Activated CD4-positive, alpha-beta memory T cell treated with anti-CD3 and anti-CD28 coated beads for 36 hours (primary cell): Measurements from ENCODE around the gene PADI3. TPM values are rescaled to one million over a fixed set of nuclear protein-coding genes. Genes with fewer than 3 reads are reported as not detected.

ENCODE experiments used
- CTCF ChIA-PET: fragments of 350-600 bp; sonication (Branson Sonifier 250); formaldehyde crosslinking; loops from one replicate; lab custom pipeline; 2021; ENCODE audit warnings: antibody characterized with exemption, inconsistent platforms; lab: Charles Lee
- POLR2A ChIA-PET: fragments of 350-600 bp; sonication (Branson Sonifier 250); formaldehyde crosslinking; loops from one replicate; lab custom pipeline; 2021; ENCODE audit warnings: antibody characterized with exemption; lab: Charles Lee
- DNase-seq: peaks from one replicate; pipeline ENCODE4 v3.0.0-alpha.2; 2020
- H3K27ac Mint-ChIP-seq: one replicate; pipeline ENCODE4 v1.8.0; 2021; ENCODE audit warnings: mixed read lengths
- H3K27me3 Mint-ChIP-seq: one replicate; pipeline ENCODE4 v1.8.0; 2021; ENCODE audit warnings: mixed read lengths
- H3K36me3 Mint-ChIP-seq: one replicate; pipeline ENCODE4 v1.8.0; 2021; ENCODE audit warnings: mixed read lengths
- H3K4me1 Mint-ChIP-seq: one replicate; pipeline ENCODE4 v1.8.0; 2021; ENCODE audit warnings: low read depth, mixed read lengths
- H3K4me3 Mint-ChIP-seq: one replicate; pipeline ENCODE4 v1.8.0; 2021; ENCODE audit warnings: mild to moderate bottlenecking, mixed read lengths
- H3K9me3 Mint-ChIP-seq: one replicate; pipeline ENCODE4 v1.8.0; 2021; ENCODE audit warnings: mixed read lengths
- intact Hi-C: fragments of 100-400 bp; cut with micrococcal nuclease; formaldehyde crosslinking; loops from one replicate; pipeline ENCODE4 v1.15.1; 2023
- total RNA-seq, 2 experiments: library from RNA; stranded (reverse); gene quantifications; one replicate each; pipeline ENCODE4 v1.2.3, GENCODE V29; 2021

The PADI3 gene
- total RNA-seq, 2 experiments from 2014 or later, result not detected

DNA sequence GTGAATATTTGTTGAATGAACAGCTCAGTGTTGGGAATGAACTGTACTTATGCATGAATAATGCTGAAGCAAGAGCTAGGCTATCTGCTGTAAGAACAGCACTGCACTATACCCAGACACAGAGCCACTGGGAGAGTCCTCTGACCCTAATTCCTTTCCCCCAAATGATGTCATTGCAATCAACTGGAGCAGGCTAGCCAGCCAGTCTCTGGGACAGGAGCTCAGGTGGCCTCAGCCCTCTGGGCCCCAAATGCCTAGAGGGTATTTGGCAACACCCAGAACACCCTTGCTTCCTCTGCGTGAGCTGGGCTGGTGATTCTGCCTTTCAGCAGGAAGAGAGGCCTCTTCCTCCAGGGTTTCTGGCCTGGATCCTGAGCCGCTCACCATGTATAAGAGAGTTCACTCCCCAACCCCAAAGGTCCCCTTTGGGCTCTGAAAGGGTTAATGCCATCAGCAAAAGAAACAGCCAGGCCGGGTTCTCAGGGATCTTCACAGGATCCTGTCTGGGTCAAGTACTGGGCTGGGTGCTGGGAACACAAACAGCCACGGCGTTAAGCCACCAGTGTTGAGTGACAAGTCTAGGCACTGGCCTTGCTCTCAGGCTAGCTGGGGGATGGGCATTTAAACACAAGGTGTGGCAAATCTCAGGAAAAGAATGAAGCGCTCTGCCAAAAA, 55.4 kb downstream of the PADI3 start:
- DNase-seq, result no peak
- Mint-ChIP-seq H3K9me3 (peaks cover 11% of the 10 kb centered on the region), H3K27ac (no peak overlapping the region), H3K4me1 (no peaks in the 10 kb centered on the region), H3K36me3 (no peaks in the 10 kb centered on the region), H3K4me3 (no peak overlapping the region), H3K27me3 (peaks cover 11% of the 10 kb centered on the region)
- ChIA-PET CTCF (no interaction called here), POLR2A (no interaction called here)
- intact Hi-C loops, result no loop called here

DNA sequence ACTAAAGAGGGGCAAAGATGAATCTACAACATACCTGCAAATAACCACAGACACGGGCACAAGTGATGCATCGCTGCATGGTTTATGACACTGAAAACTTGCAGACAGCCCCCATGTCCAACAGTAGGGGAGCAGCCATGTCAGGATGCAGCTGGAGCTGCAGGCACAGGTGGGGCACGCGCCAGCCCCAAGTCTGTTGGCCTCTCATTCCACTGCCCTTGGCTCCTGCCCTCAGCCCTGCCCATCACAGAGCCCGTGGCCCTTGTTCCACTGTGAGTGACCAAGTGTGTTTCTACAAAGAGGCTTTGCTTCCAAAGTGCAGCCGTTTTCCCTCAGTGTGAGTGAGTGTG, 55.9 kb downstream of the PADI3 start:
- Mint-ChIP-seq H3K27ac (no peak overlapping the region), H3K9me3 (peaks cover 11% of the 10 kb centered on the region), H3K4me1 (no peaks in the 10 kb centered on the region), H3K4me3 (no peak overlapping the region), H3K27me3 (peaks cover 12% of the 10 kb centered on the region), H3K36me3 (no peaks in the 10 kb centered on the region)
- POLR2A ChIA-PET, result no interaction called here
- CTCF ChIA-PET, result no interaction called here
- intact Hi-C loops, result no loop called here
- no peak for DNase-seq

DNA sequence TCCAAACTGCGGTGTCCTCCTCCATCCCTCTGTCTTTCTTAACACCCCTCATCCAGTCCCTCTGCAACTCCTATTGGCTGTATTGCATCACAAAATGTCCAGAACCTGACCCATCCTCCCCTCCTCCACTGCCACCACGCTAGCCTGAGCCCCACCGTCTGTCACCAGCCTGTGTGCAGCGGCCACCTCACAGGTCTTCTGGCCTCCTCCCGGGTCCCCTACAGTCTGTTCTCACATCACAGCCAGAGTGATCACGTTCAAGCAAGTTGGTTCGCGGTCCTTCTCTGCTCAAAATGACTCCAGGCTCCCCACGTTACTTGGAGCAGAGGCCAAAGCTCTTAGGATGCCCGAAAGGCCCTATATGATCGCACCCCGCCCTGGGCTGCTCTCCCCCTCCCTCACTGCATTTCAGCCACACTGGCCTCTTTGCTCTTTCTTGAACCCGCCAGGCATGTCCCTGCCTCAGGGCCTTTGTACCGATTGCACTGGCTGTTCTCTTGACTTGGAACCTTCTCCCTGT, 56.7 kb downstream of the PADI3 start:
- Mint-ChIP-seq H3K9me3 (peaks cover 11% of the 10 kb centered on the region), H3K4me3 (no peak overlapping the region), H3K4me1 (no peaks in the 10 kb centered on the region), H3K27ac (no peak overlapping the region), H3K36me3 (no peaks in the 10 kb centered on the region), H3K27me3 (peaks cover 19% of the 10 kb centered on the region)
- DNase-seq, result no peak
- ChIA-PET CTCF (no interaction called here), POLR2A (no interaction called here)
- intact Hi-C loops, result no loop called here

DNA sequence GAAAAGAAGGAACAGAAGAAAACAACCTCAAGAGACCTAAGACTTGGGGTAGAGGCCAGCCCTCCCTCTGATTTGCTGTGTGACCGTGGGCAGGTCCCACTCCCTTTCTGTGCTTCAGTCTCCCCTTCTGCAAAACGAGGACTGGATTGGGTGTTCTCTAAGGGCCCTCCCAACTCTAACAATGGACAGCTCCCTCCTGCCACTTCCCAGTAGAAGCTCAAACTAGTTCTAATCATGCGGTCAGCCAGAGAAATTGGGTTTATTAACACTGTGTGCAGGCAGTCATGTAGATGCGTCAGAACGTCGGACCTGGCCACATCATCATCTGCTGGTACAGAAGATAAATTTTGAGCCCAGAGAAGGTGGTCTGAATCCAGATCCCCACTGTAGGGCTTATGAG, 57.5 kb downstream of the PADI3 start:
- ChIA-PET POLR2A (no interaction called here), CTCF (no interaction called here)
- intact Hi-C loops, result no loop called here
- Mint-ChIP-seq H3K27me3 (peaks cover 19% of the 10 kb centered on the region), H3K36me3 (no peaks in the 10 kb centered on the region), H3K4me3 (no peak overlapping the region), H3K9me3 (peaks cover 11% of the 10 kb centered on the region), H3K27ac (no peak overlapping the region), H3K4me1 (no peaks in the 10 kb centered on the region)
- DNase-seq, result no peak

DNA sequence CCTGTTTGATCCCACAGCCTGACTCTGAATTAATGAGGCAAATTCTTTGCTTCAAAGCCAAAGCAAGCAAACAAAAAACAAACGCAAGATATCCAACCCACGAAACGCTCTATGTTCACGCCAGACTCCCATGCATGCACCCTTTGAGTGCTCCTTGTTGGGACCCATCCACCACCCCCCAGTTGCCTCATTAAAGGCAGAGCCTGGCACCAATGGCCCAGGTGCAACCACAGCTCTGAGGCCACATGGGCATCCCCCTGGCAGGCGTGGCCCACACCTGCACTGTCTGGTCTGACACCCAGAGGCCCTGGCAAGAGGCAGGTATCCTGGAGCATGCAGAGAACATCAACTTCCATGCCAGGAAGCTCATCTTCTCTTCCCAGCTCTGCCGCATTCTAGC, 58.0 kb downstream of the PADI3 start:
- Mint-ChIP-seq H3K27ac (no peak overlapping the region), H3K4me3 (no peak overlapping the region), H3K4me1 (no peaks in the 10 kb centered on the region), H3K27me3 (peaks cover 19% of the 10 kb centered on the region), H3K9me3 (peaks cover 7% of the 10 kb centered on the region), H3K36me3 (no peaks in the 10 kb centered on the region)
- ChIA-PET POLR2A (no interaction called here), CTCF (no interaction called here)
- DNase-seq, result no peak
- intact Hi-C loops, result no loop called here

DNA sequence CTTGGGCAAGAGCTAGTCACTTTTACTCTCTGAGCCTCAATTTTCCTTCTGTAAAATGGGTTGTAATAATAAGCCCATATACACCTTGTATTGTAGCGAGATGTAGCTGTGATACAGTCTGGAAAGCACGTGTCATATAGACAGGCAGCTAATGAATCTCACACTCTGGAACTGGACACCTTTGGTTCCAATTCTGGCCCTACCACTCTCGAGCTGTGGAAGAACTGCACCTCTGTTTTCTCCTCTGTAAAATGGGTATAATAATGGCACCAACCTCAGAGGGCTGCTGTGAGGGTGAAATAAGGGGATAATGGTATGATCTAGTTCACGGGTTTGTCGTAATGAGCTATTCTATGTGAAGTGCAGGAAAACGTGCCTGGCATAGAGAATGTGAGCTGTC, 58.4 kb downstream of the PADI3 start:
- DNase-seq, result no peak
- intact Hi-C loops, result no loop called here
- H3K4me1 Mint-ChIP-seq, result peaks cover under 1% of the 10 kb centered on the region
- peaks cover 19% of the 10 kb centered on the region for H3K27me3 Mint-ChIP-seq
- no peak overlapping the region for H3K27ac Mint-ChIP-seq
- no peaks in the 10 kb centered on the region for H3K36me3 Mint-ChIP-seq
- ChIA-PET POLR2A (no interaction called here), CTCF (no interaction called here)
- no peak overlapping the region for H3K4me3 Mint-ChIP-seq
- peaks cover 3% of the 10 kb centered on the region for H3K9me3 Mint-ChIP-seq

DNA sequence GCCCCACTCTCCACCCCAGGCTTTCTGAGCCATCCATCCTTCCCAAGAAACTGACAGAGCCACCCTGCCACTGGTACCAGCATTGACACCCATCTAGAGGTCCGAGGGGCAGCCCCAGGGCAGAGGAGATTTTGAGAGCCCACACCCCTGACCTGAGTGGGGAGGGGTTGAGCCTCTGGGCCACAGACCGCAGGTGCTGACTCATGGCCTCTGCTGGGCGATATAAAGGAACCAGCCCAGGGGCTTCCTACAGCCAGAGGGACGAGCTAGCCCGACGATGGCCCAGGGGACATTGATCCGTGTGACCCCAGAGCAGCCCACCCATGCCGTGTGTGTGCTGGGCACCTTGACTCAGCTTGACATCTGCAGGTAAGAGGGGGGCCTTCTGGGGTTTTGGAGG, 59.0 kb downstream of the PADI3 start, which contains the start of gene PADI4:
PADI4 (plus strand) TSS at position 252 of the 400 bp plus-strand sequence; CDS start at position 278, 26 bp downstream.
- peaks cover 4% of the 10 kb centered on the region for H3K4me1 Mint-ChIP-seq
- no peaks in the 10 kb centered on the region for H3K36me3 Mint-ChIP-seq
- H3K27me3 Mint-ChIP-seq, result peaks cover 21% of the 10 kb centered on the region
- H3K27ac Mint-ChIP-seq, result no peak within 1 kb of the TSS
- peaks cover under 1% of the 10 kb centered on the region for H3K9me3 Mint-ChIP-seq
- ChIA-PET CTCF (no interaction called here), POLR2A (no interaction called here)
- DNase-seq, result no peak
- intact Hi-C loops, result no loop called here
- H3K4me3 Mint-ChIP-seq, result no peak within 1 kb of the TSS

DNA sequence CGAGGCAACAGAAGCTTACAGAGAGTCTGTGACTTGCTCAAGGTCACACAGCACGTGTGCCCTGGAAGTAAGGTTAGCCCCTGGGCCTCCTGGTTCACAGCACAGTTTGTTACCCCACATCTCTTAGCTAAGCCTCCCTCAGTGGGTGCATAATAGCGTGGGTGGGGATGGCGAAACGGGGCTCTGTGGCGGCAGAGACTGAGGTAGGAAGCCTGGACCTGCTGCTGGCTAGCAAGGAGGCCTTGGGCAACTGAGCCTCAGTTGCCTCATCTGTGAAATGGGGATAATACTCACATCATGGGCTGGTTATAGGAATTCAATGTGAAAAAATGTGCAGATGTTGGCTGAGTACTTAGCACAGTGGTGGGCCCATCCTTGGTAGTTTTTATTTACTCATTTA, 59.7 kb downstream of the PADI3 start:
- Mint-ChIP-seq H3K27ac (no peak overlapping the region), H3K36me3 (no peaks in the 10 kb centered on the region), H3K4me3 (no peak overlapping the region), H3K9me3 (no peaks in the 10 kb centered on the region), H3K4me1 (peaks cover 4% of the 10 kb centered on the region), H3K27me3 (peaks cover 23% of the 10 kb centered on the region)
- POLR2A ChIA-PET, result no interaction called here
- intact Hi-C loops, result no loop called here
- CTCF ChIA-PET, result no interaction called here
- no peak for DNase-seq

DNA sequence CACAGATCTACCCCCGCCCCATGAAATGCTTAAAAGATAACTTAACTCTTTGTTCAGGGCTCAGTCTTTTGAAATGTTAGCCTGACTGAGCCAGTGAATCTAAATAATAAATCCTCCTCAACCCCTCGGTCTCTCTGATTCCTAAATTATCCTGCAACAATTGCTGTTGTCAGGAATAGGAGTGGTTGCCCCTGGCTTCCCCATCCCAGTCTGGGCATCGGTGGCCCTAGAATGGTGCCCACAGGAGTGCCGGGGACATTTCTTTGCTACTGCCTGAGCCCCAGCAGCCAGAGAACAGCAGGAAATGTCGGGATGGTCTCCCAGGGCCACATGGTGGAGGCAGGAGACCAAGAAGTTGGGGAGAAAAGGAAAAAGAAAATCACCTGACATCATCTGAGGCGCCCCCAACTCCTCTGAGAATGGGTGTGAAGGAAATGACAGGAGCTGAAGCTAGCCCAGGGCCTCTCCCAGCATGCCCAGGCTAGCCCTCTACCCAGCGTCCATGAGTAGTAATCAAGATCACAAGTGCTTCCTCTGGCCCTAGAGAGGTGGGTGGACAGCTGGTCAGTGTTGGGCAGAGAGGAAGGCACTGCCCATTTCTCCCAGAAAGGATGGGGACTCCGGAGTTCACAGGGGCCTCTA, 60.6 kb downstream of the PADI3 start:
- no peaks in the 10 kb centered on the region for H3K9me3 Mint-ChIP-seq
- peaks cover 24% of the 10 kb centered on the region for H3K27me3 Mint-ChIP-seq
- H3K4me3 Mint-ChIP-seq, result no peak overlapping the region
- H3K4me1 Mint-ChIP-seq, result peaks cover 4% of the 10 kb centered on the region
- H3K36me3 Mint-ChIP-seq, result no peaks in the 10 kb centered on the region
- ChIA-PET POLR2A (no interaction called here), CTCF (no interaction called here)
- H3K27ac Mint-ChIP-seq, result no peak overlapping the region
- intact Hi-C loops, result no loop called here
- no peak for DNase-seq

DNA sequence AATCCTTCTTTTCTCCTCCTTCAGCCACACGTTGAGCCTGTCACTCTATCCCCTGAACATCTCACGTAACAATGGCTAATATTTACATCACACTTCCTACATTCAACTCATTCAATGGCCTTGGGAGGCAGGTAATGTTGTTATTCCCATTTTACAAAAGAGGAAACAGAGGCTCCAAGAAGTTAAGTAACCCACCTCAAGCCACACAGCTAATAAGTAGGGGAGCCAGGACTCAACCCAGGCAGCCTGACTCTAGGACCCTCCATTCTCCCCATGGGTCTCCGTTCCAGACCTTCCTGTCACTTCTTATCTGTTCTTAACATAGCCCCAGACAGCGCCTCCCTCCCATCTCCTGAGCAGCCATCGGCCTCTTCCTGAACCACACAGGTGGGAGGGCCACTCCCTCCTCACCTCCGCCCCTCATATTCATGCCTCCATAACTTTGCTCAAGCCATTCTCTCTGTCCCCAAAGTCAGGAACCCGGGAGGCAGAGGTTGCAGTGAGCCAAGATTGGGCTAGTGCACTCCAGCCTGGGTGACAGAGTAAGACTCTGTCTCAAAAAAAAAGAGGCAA, 61.3 kb downstream of the PADI3 start:
- Mint-ChIP-seq H3K9me3 (no peaks in the 10 kb centered on the region), H3K4me3 (no peak overlapping the region), H3K27ac (no peak overlapping the region), H3K4me1 (peaks cover 4% of the 10 kb centered on the region), H3K36me3 (no peaks in the 10 kb centered on the region), H3K27me3 (peaks cover 24% of the 10 kb centered on the region)
- DNase-seq, result no peak
- CTCF ChIA-PET, result no interaction called here
- intact Hi-C loops, result no loop called here
- POLR2A ChIA-PET, result no interaction called here

DNA sequence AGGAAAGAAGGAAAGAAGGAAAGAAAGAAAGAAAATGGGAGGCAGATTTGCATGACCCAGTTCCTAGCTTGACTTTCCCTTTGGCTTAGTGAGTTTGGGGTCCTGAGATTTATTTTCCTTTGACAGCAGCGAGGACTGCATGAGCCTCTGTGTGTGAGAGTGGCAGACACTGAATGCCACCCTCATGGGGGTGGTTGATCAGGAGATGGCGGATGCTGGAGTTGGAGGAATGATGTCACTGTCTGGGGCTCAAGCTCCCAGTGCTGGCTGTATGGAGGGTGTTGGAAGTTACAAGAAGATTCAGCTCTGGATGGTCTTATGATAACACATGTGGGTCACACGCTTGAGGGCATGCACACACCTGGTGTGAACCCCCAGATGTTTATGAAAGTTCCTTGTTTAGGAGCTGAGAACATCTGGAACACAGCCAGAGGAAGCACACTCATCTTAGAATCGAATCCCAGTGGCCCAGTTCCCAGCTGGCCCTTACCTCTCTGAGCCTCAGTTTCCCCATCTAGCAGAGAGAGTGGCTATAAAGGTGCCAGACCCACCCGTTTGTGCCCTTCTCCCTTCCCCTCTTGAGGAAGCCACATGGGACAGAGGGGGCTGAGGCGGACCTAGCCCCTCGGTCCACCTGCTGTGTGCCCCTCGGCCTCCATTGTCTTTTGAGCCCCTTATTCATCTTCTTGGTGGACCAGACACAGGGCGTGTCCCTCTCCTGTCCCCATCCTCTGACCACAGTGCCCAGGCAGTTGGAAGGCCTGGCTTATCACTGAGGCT, 64.8 kb downstream of the PADI3 start:
- intact Hi-C loops, result no loop called here
- no peak for DNase-seq
- no peaks in the 10 kb centered on the region for H3K9me3 Mint-ChIP-seq
- CTCF ChIA-PET, result no interaction called here
- POLR2A ChIA-PET, result no interaction called here
- no peak overlapping the region for H3K4me3 Mint-ChIP-seq
- H3K27ac Mint-ChIP-seq, result no peak overlapping the region
- H3K4me1 Mint-ChIP-seq, result peaks cover 4% of the 10 kb centered on the region
- peaks cover 15% of the 10 kb centered on the region for H3K27me3 Mint-ChIP-seq
- H3K36me3 Mint-ChIP-seq, result no peaks in the 10 kb centered on the region

DNA sequence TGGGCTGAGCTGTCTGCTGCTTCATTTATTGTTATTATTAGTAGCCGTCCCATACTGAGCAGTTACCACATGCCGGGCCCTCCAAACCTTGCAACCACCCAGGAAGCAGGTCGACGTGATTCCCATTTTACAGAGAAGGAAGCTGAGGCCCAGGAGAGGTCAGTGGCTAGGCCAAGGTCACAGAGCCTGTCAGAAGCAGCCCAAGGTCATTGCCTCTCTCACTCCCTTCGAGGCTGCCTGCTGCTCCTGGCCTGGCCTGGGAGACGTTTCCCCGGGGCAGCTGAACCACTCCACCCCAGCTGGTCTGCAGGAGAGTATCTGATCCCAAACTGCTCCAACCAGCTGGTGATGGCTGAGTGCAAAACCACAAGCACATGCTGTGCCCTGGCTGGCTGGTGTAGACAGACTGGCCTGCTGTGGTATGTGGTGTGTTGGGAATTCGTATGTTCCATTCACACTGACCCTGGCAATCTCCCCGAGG, 65.6 kb downstream of the PADI3 start:
- peaks cover 14% of the 10 kb centered on the region for H3K27me3 Mint-ChIP-seq

More for the DNA sequence above, 65.6 kb downstream of the PADI3 start:
- peaks cover 4% of the 10 kb centered on the region for H3K4me1 Mint-ChIP-seq
- H3K36me3 Mint-ChIP-seq, result no peaks in the 10 kb centered on the region
- DNase-seq, result no peak
- POLR2A ChIA-PET, result no interaction called here
- CTCF ChIA-PET, result no interaction called here
- no peak overlapping the region for H3K4me3 Mint-ChIP-seq
- no peak overlapping the region for H3K27ac Mint-ChIP-seq
- intact Hi-C loops, result no loop called here
- no peaks in the 10 kb centered on the region for H3K9me3 Mint-ChIP-seq
